Measurements from ENCODE around the gene ACSS3.

ACSS3 gene

DNA sequence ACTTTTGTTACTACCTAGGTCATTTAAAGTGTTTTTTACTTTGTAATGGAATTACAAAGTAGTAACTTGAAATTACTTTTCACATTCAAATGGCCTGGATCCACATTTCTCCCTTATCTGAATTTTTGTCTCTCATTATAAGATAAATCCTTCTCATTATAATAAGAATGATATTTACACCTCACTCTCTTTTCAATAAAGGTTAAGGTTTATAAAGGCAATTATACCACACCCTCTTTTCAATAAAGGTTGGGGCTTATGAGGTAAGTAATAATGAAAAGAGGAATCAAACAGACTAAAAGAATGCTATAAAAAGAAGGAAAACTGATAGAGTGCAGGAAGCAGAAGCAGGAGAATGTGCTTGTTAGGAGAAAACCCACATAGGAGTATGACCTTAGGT, 210.8 kb downstream of the ACSS3 start:
- H3K4me3 ChIP-seq (ENCODE audit: low read length), result no peak overlapping the region
- TF ChIP-seq CTCF (conservative IDR thresholded peaks at IDR 0.05; ENCODE audit: low read length), result no peak
- no peak for DNase-seq (ENCODE audit: low read depth)

- DNase-seq (ENCODE audit: low read depth), result no peak
- no peak overlapping the region for H3K4me3 ChIP-seq (ENCODE audit: low read length)
- no peak for TF ChIP-seq CTCF (conservative IDR thresholded peaks at IDR 0.05; ENCODE audit: low read length)
These were observed 216.7 kb downstream of the ACSS3 start for GRCh38 chr12:81294325-81295190.

DNA sequence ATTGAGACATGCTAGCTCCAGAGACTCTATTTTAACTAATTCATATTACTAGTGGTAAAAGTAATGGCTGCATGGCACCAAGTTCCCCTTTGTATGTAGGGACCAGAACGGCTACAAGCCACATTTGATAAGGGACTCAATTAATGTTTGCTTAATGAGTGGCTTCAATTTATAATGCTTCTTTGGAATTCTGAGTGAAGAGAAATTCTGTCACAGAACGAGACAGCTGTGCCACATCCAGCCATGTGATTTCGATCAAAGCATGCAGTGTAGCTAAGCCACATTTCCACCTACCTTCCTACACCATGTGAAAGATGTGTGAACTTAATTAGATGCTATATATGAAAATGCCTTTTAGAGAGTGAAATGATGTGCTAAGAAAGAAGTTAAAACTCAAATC, 217.4 kb downstream of the ACSS3 start:
- no peak for TF ChIP-seq CTCF (conservative IDR thresholded peaks at IDR 0.05; ENCODE audit: low read length)
- no peak overlapping the region for H3K4me3 ChIP-seq (ENCODE audit: low read length)
- no peak for DNase-seq (ENCODE audit: low read depth)

DNA sequence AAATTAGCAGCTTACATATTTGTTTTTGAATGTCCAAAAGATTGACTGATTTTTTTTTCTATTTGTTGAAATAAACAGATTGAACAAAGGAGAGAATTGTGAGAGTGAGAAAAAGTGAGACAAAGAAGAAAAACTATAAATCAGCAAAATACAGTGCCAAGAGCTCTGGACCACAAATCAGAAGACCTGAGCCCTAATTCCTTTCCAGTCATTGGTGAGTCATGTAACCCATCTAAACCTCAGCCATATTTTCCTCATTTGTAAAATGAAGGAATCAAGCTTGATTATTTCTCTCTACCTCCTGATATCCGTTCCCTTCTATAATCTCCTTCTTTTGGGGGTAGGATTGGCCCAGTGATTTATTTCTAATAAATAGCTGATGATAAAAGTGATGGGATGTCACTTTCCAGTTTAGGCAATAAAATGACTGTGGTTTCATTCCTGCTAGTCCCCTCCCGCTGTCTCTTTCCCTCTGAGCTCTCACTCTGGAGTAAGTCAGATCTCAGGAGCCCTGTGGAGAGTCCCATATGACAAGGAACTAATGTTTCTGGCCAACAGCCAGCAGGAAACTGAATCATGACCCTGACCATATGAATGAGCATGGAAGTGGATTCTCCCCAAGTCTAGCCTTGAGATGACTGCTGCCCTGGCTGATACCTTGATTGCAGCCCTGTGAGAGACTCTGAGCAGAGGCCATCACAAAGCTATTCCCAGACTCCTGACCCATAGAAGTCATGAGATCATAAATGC, 218.9 kb downstream of the ACSS3 start:
- TF ChIP-seq CTCF (conservative IDR thresholded peaks at IDR 0.05; ENCODE audit: low read length), result no peak
- peak; percentile 48 for DNase-seq (ENCODE audit: low read depth)
- H3K4me3 ChIP-seq (ENCODE audit: low read length), result no peak overlapping the region

GRCh38 chr12:81297601-81298000, 219.7 kb downstream of the ACSS3 start:
- DNase-seq (ENCODE audit: low read depth), result peak; percentile 24
- H3K4me3 ChIP-seq (ENCODE audit: low read length), result no peak overlapping the region
- no peak for TF ChIP-seq CTCF (conservative IDR thresholded peaks at IDR 0.05; ENCODE audit: low read length)

DNA sequence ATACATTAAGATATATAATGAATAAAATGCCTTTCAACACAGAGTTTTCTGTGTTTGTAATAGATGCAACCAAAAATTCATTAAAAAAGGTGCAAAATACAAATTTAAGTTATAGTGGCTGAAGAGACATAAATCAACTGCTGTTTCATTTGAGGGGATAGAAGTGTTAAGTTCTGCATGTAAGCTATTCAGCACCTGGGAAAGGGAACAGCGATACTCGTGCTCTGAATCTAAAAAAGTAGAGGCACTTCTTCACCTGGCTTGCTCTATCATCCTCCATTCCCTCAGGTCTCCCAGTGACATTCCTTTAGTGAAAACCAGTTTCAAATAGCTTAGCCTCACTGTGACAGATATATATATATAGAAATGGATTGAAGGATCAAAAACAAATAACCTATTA, 222.6 kb downstream of the ACSS3 start:
- DNase-seq (ENCODE audit: low read depth), result no peak
- no peak overlapping the region for H3K4me3 ChIP-seq (ENCODE audit: low read length)
- TF ChIP-seq CTCF (conservative IDR thresholded peaks at IDR 0.05; ENCODE audit: low read length), result no peak

DNA sequence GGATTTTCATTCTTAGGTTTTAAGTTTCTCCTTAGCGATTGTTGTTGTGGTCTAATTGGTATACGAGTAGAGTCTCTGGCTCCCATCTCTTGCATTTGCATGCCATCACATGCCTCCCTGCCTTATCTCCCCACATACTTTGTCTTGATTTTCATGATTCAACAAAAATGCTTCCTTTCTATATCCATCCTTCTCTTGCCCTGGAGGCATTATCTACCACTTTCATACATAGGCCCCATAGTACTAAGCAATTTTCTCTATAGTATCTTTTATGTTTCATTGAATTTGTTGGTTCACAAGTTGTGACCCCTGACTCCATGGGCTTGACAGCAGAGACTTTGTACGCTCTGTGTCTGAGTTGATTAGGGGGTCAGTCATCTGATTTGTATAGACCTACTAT, 226.1 kb downstream of the ACSS3 start:
- DNase-seq (ENCODE audit: low read depth), result no peak
- no peak for TF ChIP-seq CTCF (conservative IDR thresholded peaks at IDR 0.05; ENCODE audit: low read length)
- H3K4me3 ChIP-seq (ENCODE audit: low read length), result no peak overlapping the region

Measured in AG10803 (cell line).